HG03571 (cell line): ENCODE data around the gene ZNF529.
"Not testable (repeated sequence)": the region's sequence is repeated elsewhere in the genome, so short reads cannot be mapped to it uniquely, and the experiment has no call there.

Source experiments
- ATAC-seq: cut with Tn5 transposase; IDR thresholded peaks from one replicate; pipeline ENCODE4 v1.9.1; 2021; ENCODE audit not compliant: unreplicated experiment

The ZNF529 gene

DNA sequence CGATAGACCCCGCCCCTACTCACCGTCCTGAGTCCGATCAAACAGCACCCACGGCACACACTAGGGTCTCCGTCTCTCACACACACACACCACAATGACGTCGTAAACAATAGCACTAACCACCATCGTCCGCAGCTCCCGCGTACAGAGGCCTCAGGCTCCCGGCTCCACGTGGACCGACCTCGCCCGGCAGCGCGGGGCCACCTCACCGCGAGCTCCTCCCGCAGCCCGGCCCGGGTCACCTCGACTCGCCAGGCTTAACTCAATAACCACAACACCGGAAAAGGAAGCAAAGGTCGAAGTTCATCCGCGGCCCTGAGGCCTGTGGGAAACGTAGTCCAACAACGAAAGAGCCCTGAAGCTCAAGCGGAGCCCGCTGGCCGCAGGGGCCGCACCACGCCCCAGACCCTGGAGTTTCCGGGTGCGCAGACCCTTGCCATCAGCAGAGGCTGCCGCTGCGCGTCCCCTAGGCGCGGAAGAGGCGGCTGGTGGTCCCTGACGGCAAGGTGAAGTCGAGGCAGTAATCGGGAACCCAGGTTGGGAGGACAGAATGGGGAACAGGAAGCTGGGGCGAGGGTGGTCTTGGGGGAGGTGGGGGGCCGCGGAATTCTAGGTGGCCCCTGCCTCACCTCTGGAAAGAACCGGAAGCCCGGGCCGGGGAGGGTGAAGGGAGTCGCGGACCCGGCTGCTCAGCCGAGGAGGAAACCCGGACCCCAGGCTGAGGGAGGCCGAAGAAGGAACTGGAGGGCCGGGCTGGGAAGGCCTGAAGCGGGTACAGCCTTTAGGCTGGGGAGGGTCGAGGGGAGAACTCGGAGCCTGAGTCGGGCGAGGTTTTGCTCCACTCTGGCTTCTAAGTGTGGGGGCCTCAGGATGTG lies at the start of gene ZNF529:
TSS of gene ZNF529 (minus strand) at position 273 of the 875 bp plus-strand sequence. CDS start 946 bp downstream, outside the sequence.
- ATAC-seq, result peak; percentile 83

DNA sequence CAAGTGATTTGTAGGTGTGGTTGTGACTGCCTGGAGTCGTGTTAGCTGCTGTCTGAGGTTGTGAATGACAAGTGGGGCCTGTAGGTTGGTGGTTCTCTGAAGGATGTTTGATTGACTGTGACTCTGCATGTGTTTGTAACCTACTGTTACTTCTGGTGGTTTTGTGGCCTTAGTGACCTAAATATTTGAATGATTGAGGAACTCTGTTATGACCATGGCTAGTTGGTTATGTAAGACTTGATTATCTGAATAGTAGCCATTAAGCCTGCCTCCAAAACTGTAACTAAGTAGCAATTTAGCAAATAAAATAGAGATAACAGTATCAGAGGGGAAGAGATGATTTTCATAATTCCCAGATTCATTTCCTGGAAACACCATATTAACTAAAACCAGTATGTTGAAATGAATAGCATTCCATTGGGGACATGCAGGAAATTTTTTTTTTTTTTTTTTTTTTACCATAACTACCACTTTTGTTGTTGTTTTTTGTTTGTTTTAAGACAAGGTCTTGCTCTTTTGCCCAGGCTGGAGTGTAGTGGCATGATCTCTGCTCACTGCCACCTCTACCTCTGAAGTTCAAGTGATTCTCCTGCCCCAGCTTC lies 32.9 kb upstream of the ZNF529 start:
- peak; percentile 33 for ATAC-seq

DNA sequence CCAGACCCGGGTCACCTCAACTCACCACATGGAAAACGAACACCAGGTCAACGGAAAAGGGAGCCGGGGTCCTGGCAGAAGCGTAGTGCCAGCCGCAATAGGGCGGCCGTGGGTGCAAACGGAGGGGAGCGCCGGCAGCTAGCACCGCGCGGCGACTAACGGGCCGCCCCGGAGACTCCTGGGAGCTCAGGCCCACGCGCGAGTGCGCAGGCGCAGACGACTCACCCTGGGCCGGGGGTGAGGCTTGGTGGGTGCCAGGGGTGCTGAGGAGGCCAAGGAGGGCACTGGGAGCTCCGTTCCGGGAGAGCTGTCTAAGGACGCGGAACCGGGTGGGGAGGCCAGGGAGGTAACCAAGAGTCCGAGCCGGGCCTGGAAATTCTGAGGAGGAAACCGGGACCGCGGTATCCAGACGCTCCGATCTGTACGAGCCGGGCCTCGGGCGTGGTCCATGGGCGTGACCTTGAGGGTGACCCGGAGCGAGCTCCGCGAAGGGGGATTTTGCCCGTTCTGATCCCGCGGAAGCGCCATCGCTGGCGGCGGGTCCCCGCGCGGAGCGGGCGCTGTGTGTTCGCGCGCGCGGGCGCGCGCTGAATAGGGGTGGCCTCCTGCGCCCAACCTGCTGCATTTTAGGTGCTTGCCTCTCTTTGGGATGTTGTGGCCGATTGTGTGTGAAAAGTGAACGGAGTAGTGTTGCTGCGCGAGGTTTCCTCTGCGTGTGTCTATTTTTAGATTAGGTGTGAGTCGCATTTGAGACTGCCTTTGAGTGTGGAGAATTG lies 32.2 kb upstream of the ZNF529 start, which contains the start of gene ZNF382:
TSS of gene ZNF382 (plus strand) at position 213 of the 776 bp plus-strand sequence. CDS start 4,602 bp downstream, outside the sequence.
- peak; percentile 50 for ATAC-seq

DNA sequence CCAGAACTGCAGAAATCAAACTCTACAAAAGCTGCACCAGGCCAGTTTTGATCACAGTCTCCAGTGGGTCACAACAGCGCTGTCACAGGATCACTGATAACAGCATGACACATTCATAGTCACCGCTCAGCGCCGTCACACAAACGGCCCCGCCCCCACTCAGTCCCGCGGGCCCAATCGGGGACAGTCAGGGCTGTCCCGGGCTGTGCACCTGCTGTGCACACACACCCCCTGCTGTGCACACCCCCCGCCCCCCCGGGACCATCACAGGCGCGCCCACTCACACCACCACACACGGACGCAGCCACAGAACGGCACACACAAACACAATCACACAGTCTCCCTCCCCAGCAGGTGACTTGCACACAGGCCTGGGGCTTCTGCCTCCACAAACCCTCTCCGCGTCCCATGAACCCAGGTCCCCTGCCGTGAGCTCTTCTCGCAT lies 31.6 kb upstream of the ZNF529 start:
- ATAC-seq, result peak; percentile 47

DNA sequence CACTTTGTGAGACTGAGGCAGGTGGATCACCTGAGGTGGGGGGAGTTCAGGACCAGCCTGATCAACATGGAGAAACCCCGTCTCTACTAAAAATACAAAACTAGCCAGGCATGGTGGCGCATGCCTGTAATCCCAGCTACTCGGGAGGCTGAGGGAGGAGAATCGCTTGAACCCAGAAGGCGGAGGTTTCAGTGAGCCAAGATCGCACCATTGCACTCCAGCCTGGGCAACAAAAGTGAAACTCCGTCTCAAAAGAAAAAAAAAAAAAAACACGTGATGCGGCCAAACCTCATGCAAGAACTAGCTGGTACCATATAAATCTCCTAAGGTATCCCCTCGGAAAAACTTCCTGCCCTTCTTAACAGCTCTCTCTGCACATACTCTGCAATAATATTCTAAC lies 29.6 kb upstream of the ZNF529 start:
- ATAC-seq, result not testable (repeated sequence)

DNA sequence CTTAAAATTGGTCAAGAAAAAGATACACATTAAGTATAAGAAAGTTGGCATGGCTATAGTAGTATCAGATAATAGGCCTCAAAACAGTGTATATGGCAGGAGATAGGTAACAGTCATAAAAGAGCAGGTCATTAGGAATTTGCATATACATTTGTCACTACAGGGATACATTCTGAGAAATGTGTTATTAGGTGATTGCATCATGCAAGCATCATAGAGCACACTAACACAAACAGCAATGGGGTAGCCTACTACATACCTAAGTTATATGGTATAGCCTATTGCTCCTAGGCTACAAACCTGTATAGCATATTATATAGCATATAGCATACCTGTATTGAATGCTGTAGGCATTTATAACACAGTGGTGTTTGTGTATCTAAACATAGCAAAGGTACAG lies 6.2 kb upstream of the ZNF529 start:
- no peak for ATAC-seq

DNA sequence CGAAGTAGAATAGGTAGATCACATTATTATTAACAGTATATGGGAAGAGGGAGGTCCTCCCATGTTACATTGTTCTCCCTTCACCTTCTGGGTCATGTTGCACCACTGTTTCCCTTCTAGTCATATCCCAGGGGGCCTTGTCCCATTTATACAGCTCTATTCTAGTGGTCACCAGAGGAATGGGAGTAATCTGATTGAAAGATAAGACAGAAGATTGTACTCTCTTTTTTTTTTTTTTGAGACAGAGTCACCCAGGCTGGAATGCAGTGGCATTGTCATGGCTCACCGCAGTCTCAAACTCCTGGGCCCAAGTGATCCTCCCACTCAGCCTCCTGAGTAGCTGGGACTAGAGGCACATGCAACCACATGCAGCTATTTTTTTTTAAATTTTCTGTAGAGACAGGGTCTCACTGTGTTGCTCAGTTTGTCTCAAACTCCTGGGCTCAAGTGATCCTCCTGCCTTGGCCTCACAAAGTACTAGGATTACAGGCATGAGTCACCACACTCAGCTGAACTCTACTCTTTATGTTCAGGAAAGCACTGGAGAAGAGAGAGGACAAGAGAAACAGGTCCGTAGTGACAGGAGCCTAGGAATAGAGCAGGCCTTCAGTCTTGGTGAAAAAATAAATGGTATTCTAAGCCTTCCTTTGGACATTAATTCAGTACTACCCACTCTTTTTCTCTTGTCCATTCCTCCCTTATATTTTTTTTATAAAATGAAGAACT lies 4.3 kb upstream of the ZNF529 start:
- ATAC-seq, result no peak

DNA sequence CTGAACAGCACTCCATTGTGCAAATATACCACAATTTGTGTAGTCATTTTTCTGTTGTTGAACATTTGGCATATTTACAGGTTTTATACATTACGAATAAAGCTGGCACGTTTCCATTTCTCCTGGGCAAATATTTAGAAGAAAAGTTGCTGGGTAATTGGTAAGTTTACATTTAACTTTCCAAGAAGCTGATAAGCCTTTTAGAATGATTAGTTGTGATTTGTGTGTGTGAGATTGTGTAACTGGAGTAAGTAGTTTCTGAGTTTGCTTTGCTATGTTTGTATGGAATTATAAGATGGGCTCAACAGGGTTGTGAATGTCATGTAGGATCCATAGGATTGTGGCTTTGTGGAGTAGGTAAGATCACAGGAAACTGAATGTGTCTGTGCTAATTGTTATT lies 1.6 kb upstream of the ZNF529 start:
- ATAC-seq, result no peak

DNA sequence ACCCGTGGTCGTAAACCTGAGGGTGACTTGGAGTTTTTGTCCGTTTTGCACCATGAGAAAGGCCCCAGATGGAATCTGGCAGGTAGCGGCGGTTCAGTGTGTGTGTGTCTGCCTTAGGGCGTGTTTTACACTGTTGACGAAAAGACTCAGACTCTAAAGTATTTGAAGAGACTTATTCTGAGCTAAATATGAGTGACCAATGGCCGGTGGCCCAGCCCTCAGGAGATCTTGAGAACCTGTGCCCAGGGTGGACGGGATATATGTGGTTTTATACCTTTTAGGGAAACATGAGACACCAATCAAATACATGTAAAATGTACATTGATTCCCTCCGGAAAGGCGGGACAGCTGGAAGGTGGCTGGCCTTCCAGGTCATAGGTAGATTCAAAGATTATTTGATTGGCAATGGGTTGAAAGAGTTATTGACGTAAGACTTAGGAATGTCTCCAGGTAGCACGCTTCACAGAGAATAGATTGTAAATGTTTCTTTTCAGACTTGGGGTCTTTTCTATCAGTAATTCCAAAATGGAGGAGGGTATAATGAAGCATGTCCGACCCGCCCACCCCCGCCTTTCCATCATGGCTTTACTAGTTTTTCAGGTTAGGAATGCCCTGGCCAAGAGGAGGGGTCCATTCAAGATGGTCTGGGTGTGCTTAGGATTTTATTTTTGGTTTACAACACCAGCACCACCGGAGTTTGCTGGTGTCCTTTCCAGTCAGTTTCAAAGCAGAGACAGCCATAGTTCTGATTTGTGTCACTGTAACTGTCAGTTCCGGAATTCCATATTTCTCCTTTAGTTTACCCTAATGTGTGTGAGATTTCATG lies 1.0 kb upstream of the ZNF529 start:
- no peak for ATAC-seq

DNA sequence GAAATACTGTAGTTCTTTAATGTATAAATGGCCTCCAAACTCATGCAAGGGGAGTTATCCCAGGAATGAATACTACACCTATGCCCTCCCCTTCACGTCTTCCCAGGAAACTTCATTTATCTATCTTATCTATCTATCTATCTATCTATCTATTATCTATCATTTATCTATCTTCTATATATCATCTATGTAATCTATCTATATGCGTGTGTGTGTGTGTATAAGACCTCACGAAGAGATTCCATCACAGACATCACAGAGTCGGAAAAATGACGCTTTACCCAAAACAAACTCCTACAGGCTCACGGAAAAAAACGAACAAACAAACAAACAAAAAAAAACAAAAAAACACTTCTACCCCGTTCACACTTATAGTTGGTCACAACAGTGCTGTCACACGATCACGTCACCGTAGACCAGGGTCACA lies 486 bp downstream of the ZNF529 start:
- ATAC-seq, result no peak

DNA sequence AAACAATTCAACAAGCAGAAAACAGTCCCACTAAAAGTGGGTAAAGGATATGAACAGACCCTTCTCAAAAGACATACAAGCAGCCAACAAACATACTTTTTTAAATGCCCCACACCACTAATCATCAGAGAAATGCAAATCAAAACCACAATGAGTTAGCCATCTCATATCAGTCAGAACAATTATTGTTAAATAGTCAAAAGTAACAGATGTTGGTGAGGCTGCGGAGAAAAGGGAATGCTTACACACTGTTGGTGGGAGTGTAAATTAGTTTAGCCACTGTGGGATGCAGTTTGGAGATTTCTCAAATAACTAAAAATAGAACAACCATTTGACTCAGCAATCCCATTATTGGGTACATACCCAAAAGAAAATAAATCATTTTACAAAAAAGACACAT lies 8.7 kb downstream of the ZNF529 start:
- no peak for ATAC-seq

DNA sequence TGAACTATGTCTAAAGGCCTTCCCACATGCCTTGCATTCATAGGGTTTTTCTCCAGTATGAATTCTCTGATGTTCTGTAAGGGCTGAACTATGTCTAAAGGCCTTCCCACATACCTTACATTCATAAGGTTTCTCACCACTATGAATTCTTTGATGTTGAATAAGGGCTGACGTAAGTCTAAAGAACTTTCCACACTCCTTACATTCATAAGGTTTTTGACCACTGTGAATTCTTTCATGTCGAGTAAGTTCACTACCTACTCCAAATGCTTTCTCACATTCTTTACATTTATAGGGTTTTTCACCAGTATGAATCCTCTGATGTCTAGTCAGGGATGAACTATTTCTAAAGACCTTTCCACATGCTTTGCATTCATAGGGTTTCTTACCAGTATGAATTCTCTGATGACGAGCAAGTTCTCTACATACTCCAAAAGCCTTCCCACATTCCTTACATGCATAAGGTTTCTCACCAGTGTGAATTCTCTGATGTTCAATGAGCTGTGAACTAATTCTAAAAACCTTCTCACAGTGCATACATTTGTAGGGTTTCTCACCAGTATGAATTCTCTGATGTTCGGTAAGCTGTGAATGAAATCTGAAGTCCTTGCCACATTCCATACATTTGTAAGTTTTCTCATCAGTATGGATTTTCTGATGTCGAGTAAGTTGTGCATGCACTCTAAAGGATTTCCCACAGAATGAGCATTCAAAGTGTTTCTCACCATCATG lies 25.9 kb downstream of the ZNF529 start:
- no peak for ATAC-seq

DNA sequence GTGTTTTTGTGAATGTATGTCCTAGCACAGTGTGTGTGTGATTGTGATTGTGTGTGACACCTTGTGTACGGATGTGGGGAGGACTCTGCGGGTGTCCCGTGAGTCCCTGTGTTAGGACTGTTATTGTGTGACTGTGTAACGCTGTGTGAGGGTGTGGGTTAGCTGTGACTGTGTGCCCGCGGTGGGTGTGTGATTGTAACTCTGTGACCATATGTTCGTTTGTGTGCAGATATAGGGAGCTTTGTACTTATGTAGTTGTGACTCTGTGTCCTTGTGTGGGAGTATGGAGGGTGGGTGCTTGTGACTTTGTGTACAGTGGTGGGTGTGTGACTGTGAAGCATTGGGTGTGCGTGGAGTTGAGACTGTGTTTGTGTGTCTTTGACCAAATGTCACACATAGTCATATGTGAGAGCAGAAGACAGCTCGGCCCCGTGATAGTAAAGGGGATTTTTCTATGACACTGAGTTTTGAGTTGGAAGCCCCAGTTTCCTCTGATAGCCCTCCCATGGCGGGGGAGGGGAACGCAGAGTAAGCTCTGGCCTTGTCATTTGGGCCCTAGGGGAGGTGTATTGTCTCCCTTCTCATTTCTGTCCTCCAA lies 44.1 kb downstream of the ZNF529 start:
- peak; percentile 2 for ATAC-seq

DNA sequence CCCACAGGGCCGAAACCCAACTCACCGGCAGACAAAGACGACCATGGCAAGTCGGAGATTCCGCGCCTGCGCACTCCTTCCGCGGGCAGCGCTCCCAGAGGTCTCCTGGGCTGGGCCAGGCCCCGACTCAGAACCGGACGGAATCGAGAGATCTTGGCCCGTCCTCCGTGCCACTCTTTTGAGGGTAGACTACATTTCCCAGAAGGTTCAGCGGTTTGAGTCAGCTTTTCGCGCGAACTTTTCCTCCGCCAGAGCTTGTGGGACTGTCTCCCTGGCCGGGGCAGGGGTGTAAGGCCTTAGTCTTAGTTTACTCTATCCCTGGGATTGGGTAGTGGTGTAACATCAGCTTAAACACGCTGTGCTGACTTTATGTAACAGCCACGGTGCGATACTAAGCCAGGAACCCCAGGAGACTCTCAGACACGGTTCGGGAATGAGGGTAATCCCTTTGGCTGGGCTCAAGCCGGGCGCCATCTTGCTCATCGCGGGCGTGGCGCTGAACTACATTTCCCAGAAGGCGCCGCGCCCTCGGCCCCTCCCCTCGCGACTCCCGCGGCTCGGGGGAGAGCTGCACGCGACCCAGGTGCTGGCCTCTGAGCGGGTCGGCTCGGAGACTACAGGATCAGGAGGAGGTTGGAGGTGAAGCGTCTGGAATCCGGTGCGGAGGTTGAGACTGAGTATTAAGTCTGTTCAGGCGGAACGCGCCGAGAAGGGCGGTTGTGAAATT lies 44.7 kb downstream of the ZNF529 start, which contains the start of gene ZNF260:
TSS of gene ZNF260 (minus strand) at position 78 of the 727 bp plus-strand sequence. CDS start 13,033 bp downstream, outside the sequence.
- peak; percentile 88 for ATAC-seq

DNA sequence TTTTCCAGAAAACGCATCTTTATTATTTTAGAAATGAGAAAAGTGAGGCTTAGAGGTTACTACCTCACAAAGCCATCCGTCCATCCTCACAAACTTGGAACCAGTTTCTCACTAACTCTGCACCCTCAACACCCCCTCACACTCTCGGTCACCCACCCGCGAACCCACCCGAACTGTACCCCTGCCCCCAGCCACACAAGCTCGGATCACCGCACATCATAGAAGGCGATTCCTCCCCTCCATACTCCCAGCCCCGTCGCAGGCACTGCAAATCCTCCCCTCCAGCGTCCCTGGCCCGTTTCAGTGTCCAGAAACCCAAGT lies 45.3 kb downstream of the ZNF529 start:
- ATAC-seq, result no peak

DNA sequence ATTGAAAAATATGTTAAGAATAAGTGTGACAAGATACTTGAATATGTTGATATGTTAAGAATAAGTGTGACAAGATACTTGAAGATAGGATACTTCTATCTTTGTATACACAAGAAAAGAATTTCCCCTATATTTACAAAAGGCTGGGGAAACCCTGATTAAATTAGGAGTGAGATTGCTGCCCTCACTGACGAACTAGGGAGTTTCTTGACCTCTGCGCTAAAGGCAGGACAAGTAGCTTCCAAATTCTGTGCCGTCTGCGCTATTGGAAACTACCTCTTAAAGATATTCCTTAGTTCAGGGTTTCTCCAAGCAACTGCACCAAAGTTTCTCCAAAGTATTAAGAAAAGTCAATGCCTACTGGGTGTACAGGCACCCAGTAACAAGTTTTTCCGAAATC lies 45.8 kb downstream of the ZNF529 start:
- no peak for ATAC-seq

DNA sequence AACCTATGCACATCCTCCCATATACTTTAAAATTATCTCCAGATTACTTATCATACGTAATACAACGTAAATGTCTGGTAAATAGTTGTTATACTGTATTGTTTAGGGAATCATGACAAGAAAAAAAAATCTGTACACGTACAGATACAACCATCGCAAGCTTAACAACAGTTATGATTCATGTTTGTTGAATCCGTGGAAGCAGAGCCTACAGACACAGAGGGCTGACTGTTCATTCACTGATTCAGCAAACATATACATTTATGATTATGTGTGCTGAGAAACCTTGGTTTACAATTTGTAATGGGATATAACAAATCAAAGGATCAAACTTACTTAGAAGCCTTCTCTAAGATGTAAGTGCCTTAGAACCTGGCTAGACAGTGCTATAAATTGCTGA lies 46.5 kb downstream of the ZNF529 start:
- no peak for ATAC-seq

DNA sequence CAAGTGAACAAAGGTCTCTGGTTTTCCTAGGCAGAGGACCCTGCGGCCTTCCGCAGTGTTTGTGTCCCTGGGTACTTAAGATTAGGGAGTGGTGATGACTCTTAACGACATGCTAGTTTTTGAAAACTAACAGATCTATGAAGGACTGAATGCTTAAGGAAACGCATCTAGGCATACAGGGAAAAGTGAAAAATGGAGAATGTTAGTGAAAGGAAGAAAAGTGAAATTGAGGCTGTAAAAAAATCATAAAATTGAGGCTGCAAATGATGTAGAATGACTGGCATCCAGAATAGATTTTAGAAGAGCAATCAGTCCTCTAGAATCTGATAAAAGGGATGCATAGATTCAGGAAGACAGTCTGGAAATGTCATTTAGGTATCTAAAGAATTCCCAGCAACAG lies 48.5 kb downstream of the ZNF529 start:
- no peak for ATAC-seq
